HG02759 (cell line): ENCODE measurements around the gene FAM13A.

Experiments
- ATAC-seq: cut with Tn5 transposase; IDR thresholded peaks from one replicate; pipeline ENCODE4 v1.9.1; 2021; ENCODE audit warnings: mild to moderate bottlenecking, moderate library complexity; ENCODE audit not compliant: unreplicated experiment

The FAM13A gene

DNA sequence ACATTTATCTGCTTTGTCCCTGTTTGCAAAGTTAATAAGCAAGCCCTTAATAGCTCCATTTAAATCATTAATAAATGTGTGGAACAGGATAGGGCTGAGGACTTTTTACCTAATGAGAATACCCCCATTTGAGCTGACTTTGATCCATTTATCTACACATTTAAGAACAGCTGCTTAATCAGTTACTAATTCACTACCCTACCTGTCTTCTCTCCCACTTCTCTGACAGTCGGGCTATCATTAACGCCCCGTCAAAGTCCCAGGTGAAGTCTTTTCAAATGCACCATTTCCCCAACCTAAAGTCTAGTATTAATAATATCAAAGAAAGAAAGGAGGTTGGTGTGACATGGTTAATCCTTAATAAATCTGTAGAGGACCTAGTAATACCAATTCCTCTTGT, 302.2 kb downstream of the FAM13A start:
- ATAC-seq, result no peak

DNA sequence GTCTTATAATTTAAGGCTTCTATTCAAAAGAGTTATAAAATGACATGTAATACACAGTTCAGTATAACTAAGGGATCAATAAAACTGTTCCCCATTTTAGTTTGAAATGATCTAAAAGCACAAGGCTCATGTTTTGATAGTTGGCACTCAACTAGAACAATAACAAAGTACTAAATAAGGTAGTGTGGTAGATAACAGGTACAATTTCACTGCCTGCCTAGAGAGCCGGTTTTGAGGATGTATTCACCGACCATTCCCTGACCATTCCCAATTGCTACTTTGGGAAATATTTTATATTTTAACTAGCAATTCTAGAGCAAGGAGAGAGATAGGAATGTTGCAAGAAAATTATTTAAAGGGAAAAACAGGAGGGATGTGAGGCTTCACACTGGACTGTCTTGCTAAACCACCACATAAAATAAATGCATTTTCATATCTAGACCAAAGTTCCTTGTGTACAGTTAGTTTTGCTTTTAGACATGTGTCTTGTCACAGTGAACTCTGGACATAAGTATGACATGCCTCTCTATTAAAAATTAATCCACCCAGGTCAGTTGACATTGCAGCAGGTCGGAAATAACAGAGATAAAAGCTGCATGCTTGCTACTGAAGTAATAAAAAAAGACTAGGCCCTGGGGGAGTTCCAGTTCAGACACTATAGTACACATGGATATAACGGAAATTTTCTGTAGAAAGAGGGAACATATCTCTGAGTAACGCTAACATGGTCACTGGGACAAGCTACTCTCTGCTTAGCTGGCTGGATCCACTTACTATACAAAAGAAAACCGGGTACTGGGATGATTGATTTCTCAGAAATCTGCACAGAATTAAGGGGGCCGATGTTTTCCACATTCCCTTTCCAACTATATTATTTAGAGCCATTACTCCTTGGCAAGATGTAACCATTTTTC, 303.1 kb downstream of the FAM13A start:
- peak; percentile 59 for ATAC-seq

DNA sequence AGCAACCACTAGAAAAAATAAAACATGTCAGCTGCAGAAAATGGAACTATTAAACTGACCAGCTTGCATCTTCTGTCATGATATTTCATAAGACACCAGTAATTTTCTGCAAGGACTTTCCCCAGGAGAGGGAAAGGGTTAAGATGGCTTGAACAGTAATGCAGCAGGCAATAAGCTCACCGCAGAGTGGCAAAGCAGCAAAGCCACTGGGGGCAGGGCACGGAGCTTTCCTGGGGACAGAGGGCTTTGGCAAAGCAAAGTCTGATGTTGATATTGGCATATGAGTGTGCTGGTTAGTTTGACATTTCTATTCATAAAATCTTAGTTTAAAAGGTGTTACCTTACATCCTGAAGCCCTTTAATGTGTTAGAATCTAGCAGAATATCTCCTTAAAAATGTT, 304.2 kb downstream of the FAM13A start:
- ATAC-seq, result no peak

DNA sequence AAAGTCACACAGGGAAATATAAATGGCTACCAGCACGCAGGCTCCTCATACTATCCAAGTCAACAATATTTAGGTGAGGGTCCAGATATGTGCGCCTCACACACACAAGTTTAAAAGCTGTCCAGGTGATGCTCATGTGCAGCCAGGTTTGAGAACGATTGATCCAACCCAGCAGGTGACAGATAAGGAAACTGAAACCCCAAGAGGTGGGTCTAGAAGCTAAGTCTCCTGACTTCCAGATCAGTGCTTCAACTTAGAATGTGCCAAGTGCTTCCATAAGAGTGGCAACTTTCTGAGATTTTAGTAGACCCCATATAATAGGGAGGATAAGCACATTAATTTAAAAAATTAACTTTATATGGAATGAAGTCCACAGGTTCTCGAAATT, 304.9 kb downstream of the FAM13A start:
- peak; percentile 51 for ATAC-seq

DNA sequence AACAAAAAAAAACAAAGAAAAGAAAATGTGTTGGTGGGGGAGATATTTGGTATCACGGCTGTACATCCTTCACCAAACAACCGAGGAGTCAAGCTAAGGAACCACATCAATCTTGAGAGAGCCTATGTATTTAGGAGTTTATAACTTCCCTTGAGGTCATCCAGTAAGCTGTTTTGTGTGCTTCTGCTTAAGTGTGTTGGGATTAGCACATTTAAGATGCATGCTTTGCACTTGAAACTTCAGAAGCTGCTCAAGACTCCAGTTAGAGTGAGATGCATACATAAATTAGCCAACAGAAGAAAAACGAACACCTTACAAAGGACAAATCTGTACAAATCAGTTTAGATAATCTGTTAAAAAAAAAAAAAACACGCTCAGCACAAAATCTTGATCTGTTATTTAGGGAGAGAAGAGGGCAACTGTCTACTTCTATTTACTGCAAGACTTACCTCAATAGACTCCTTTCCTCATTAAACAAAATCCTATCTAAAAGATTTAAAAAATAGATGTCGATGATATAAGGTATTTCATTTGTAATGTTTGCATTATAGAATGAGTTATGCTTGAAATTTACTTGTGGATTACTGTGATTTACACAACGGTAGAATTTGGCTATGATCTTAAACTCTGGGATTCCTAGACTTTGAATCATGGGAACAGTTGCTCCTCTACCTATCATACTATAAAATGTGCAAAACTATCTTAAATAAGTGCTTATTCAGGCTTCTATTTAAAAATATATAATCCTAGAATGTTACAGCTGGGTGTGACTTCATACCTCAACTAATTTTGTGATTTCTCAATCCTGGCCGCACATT, 305.5 kb downstream of the FAM13A start:
- no peak for ATAC-seq

DNA sequence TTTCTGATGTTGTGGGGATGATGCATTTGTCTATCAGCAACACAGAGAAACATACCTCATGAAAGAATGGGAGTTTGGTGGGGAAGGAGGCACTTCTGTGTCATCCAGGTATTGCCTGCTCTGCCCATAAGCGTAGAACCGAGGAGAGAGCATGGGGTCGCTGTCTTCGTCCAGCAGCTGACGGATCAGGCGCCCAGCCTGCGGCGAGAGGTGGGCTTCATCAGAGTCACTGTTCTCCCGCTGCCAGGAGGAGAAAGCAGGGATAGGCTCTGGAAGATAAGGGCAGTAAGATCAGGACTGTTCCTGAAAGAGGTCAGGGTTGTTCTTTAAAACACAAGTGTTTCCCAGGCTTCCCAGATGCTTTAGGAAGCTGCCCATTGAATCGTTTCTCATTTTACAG, 306.6 kb downstream of the FAM13A start:
- ATAC-seq, result no peak

DNA sequence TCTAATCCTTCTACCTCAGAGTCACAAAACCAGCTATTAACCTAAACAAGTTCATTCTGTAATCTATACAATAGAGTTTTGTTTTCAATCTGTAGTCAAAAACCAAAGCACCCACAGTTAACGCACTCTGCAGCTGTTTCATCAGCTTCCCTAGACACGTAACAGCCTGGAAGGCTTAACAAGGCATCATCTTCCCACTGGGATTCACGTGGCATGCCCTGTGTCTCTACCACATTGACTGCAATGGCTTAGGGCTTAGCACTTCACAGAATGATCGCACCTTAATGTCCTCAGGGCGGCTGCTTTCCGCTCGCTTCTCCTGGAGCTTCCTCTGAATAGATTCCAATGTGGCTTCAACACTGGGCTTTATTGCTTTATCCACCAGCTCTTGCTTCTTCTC, 309.6 kb downstream of the FAM13A start:
- ATAC-seq, result no peak

DNA sequence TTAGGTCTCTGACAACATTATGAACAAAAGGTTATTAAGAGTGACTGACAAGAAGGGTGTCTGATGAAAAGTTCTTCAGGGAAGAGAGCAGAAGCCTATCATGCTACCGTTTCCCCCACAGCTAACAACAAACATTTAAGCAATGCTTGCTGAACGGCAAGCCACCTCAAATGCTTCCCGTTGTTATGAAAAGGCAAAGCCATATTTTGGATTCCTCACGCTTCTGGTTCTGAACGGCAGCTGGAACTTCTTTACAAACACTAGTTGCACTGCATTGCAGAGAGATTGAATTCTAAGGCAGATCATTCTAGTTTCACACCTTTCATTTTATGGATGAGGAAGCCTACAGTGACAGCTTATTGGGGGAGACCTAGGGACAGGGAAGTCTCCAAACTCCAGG, 310.8 kb downstream of the FAM13A start:
- no peak for ATAC-seq

DNA sequence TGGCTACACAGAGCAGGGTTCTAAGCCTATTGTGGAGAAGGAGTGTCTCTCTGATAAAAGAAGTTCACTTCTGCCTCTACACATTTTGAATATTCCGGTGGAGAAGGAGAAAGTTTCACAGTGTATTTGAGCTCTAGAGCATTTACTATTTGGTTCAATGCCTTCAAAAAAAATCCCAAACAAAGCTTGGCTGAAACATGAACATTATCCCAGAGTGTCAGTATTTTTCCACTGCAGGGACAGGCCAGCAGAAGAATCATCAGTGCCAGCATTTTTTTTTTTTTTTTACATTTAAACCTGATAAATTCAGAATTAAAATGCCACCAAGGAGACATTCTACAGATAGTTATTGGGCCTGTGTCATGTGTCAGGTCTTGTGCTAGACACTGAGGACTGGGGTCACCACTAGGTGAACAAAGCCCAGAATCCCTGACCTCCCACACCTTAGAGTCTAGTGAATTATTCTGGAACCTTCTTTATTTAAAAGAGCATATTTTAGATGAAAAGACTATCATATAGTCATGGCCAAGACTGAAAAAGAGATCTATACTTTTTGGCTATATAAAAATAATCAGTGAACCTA, 311.3 kb downstream of the FAM13A start:
- ATAC-seq, result no peak

DNA sequence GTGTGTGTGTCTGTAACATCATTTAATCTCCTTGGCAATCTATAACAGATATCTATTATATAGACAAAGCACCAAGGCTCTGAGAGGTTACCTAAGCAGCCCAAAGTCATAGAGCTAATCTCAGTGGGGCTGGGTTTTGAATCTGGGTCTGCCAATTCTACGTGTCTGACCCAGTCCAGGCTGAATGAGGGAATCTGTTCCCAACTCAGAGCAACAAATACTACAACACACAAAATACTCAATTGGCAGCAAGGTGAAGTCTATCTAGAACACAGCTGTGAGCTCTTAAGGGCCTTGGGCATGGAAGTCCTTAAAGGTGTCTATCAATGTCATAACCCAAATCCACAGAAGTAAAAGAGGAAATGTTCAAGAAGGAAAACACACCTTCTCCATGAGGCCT, 311.8 kb downstream of the FAM13A start:
- ATAC-seq, result no peak

DNA sequence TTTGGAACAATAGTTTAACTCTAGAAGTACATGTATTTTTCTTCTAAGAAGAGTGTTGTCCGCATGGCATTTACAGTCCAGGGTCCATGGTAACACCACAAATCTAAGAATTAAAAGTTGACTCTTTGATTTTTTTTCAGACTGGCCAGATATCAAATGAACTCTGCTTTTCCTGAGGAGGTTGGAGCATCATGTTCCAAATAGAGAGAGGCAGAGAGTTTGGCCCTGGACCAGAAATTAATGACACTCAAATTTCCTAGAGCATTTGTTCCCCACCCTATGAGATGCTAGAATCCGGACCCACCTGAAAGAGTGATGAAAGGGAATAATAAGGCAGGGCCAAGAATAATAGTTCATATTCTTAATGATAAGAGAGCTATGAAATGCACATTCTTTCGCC, 312.4 kb downstream of the FAM13A start:
- no peak for ATAC-seq

DNA sequence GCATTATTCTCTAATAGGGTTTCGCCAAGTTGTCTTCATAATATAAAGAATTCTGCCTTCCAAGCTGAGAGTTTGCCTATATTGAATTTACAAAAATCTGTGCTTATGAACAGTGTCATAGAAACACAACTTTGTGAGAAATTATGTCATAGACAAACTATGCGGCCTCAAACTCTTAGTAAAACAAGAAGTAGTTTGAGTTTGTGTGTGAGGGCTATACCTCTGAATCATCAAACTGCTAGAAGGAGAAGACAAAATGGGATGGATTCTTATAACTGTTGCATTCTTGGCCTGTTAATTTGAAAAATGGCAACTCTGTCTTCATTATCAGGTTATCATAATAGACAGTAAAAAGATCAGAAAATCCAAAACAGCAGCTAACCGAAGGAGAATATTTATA, 313.3 kb downstream of the FAM13A start:
- ATAC-seq, result no peak

DNA sequence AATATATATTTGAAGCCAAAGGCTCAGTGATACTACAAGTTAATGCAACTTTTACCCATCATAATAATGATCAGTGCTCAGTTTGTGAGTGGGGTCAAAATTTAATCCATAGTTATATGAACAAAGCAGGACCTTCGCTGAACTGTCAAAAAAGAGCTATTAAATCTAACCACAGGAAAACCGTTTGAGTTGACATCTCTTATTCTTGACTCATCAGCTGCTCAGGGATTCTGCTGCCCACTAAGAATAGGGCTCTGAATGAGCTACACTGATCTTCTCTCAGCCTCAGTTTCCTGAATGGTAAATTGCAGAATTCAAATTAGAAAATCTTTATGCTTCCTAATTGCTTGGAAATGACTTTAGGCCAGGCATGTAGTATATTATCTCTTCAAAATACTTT, 314.4 kb downstream of the FAM13A start:
- ATAC-seq, result no peak

DNA sequence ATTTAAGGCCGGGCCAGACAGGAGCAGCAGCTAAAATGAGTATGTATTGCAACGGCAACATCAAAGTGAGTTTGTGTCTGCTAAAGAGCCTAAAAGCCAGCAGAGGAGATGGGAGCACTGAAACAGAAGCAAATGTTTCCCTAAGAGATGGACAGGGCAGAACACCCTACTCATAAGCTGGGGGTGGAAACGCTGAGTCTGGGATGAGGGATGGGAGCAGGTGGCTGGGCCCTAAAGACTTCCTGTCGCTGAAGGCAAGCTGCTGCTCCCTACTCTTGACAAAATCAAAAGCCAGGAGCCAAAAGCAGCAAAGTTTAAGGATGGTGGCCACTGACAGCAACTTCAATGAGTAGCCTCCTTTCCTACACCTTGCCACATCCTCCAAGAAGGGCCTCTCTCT, 318.8 kb downstream of the FAM13A start:
- no peak for ATAC-seq

DNA sequence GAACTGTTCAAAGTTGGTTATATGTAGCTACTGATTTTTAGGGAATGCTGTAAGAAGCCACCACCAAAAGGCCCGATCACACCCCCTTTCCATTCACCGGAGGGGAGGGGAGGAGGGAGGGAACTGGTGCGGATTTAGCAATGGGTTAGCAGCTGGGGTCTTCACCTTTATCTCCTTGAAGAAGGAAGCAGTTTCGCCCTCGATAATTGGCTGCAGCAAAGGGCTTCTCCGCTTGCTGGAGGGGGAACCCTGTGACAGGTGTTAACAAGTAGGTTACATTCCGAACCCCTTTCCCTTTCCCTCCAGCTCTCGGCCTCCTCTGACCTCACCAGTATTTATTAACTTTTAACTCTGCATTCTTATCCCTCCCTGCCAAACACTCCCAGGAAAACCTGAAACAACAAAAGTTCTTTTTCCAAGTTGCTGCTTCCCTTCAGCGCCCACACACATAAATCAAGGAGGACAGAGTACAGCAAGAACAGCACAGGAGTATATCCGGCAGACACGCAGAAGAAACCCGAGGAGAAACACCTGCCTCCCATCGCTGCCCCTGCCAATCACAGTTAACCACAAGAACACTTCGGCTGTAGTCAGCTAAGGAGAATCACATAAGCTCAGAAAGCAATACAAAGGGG, 319.6 kb downstream of the FAM13A start:
- ATAC-seq, result peak; percentile 99

DNA sequence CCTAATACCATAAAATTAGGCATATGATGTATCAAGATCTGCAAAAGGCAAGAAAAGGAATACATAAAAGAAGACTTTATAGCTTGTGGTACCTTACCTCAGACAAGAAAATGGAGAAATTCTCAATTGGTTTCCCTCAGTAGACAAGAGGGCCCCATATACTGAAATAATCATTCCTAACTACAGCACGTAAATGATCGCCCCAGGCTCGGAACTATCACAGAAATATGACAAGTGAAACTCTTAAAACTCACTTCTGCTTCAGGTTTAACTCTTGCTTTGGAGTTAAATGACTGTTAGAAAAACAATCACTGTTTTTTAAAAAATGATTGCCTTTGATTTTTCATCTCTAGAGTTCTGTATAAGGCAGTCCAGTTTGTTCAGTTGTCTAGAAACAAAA, 320.7 kb downstream of the FAM13A start:
- ATAC-seq, result no peak

DNA sequence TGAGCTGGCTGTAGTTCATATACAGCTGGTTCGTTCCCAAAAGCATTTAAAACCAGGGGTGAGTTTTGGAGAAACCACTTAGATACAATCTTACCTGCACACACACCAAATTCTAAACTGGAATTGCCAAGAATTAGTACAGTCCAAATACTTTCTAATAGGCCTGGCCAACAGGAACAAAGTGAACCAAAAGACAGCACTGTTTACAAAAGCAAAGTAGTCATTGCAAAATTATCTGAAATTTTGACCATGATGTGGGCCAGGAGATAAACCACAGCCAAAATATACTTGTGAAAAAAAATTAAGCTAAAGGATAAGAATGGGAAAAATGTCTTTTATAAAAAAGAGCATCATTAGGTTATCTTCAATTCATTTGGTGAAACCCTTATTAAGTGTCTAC, 321.4 kb downstream of the FAM13A start:
- no peak for ATAC-seq

DNA sequence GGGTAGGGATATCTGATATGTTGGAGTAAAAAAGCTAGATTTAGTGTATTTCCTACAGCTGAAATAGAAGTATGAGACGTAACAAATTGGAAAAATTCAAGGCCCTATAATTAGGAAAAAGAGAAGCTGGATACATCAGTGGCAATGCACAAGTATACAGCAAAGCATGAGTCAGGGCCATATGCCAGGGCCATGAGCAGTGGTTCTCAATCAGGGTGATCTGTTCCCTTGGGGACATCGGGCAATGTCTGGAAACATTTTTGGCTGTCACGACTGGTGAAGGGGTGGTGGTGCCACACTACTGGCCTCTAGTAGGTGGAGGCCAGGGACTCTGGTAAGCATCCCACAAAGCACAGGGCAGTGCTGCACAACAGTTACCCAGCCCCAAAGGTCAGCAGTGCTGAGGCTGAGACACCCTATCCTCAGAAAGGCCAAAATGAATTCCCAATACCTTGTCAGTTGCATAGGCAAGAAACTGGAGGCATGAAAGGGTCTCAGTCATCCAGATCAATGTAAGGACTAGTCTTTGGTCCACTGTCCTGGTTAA, 322.5 kb downstream of the FAM13A start:
- ATAC-seq, result no peak

DNA sequence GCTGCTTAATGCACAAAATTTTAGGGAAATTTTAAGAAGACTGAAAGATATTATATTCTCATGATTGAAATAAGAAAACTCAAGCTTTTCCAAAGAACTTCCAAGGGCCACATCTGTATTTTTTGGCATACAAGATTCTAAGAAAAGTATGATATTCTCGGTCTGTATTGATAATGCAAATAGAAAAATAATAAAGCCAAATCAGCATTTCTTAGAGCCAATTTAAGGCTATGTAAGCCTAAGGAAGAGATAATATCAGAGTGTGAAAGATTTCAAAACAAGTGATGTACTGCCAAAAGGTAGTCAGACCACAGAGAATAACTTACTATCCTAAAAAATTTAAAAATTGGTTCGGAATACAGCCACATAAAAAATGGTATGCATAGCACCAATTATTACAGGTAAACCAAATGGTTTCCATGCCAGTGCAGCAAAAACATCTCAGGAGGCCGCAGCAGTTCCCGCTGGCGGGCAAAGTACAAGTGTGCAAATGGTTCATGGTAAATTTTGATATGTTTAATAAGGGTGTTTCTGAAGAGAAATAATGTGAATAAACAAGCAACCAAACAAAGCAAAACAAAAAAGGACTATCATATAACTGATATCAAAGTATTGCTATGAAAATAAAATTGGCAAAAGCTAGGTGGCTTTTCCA, 324.1 kb downstream of the FAM13A start:
- no peak for ATAC-seq

DNA sequence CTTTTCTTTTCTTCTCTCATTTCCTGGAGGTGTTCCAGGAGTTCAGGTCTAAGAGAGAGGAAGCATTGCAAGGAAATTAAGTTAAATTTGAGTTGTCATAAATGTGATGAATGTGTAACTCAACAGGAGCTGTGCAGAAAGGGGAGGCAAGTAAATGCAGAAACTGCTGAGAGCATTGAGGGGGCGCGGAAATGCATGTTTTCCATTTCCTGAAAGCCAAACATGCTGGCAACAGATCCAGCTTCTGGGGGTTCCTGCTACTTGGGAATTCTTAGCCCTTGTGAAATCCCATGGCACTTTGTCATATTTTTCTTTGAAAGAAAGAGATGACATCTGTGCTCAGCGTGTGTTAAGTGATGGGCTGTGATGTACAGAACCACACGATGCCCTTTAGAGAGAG, 325.6 kb downstream of the FAM13A start:
- ATAC-seq, result no peak

DNA sequence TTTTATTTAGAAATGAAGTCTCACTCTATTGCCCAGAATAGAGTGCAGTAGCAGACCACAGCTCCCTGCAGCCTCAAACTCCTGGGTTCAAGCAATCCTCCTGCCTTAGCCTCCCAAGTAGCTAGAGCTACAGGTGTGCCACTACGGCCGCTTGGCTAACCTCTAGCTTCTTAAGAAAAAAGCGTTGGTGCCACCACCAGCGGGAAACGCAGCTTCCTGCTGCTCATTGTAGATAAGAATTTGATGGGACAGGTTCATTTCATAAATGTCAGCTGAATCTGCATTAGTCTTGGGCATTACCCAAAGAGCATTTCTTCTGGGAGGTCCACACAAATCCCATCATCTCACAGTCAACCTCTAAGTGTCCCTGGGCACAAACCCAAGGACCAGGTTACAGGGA, 326.2 kb downstream of the FAM13A start:
- no peak for ATAC-seq
